Putamen (tissue), 1 donor: ENCODE results near the gene IL36A.

Experiments
- DNase-seq: peaks from one replicate; pipeline ENCODE4 v3.0.0-alpha.2; 2016; ENCODE audit warnings: low spot score

The IL36A gene, protein sequence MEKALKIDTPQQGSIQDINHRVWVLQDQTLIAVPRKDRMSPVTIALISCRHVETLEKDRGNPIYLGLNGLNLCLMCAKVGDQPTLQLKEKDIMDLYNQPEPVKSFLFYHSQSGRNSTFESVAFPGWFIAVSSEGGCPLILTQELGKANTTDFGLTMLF

DNA sequence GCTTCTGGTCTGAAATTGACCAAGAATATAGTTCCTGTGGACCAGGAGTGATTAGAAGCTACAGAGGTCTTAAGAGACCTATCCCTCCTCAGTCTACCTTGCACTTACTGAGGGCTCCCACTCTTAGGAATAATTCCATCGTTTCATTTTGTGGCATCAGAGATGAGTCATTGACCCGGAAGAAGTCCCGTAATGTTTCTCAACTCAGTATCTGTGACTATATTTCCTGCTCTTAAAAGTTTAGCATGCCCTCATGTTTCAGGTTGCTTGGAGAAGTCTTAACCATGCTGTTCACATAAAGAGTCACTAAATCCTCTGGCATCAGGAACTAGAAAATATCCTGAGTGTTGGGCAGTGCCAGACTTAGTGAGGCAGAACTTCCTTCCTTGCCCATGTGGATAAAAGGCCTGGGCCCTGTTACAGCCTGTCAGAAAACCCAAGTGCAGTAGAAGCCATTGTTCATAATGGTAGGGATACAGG is at the start of gene IL36A:
Gene IL36A, plus strand, starts transcription at position 430 of the 480 bp plus-strand sequence. CDS start 413 bp downstream, outside the sequence.
- DNase-seq = no peak

DNA sequence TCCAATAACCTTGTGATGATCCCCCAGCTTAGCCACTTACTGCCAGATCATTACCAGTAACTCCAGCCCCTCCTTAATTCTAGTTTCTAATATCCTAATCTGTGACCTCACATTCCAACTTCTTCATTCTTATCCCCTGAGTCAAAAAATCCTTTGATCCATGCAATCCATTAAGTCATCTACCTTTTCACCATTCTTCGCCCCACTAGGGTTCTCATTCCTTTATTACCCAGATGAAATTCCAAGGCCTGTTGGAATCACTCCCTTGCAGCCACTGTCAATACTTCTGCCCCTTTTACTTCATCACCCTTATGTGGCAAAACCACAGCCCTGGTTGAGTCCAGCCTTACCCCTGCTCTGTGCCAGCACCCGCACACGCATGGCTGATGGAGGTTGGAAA is 47.7 kb upstream of the IL36A start:
- DNase-seq = no peak

DNA sequence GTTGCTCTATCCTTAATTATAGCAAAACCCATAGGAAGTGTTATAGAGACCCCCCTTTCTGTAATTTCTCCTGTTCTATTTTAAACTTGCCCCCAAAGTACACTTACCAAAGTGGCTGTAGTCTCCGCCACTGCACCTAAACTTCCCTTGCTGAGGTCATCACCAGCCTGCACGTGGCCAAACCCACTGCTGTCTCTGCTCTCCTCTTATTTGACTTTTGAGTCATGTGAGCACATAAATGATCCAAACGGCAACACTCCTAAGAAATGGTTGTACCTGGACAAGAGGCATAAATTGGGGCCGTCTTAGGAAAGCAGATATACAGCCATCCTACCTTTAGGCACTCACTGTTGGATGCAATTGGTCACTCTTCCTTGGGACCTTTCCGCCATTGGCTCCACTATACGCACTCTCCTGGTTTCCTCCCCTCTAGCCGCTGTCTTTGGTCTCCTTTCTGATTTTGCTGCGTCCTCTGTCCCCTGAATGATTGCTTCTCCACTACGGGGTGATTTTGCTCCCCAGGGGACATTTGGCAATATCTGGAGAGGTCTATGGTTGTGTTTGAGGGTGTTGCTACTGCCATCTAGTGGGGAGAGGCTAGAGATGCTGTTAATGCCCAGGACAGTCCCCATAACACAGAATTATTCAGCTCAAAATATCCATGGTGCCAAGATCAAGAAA is 46.7 kb upstream of the IL36A start:
- DNase-seq = peak; percentile 31

DNA sequence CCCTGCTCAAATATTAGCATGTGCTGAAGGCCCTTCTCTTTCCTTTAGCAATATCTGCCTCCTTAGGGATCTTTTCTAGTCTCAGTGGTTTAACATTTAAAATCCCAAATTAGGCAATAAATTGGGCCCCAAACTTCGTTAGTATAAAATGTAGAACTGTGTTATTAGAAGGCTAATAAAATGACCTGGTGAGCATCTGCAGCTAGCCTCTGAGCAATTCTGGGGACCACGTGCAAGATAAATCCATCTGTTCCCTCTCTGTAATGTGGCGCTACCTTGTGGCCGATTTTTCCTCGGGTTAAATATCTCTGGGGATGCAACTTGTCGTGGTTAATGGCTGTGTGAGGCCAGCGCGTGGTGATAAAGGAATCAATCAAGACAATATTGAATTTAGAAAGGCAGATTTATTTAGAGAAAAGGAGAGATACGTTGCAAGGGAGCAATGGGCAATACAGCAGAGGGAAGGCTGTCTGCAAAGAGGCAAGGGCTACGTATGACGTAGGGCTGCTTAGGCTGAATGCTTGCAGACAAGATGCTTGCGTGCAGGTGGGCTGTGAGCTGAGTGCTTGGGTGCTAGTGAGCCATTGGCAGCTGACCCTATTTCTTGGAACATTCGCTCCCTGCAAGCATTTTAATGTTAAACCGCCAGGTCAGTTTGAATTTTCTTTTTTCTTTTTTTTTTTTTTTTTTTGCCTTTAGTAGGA is 46.0 kb upstream of the IL36A start:
- no peak for DNase-seq

DNA sequence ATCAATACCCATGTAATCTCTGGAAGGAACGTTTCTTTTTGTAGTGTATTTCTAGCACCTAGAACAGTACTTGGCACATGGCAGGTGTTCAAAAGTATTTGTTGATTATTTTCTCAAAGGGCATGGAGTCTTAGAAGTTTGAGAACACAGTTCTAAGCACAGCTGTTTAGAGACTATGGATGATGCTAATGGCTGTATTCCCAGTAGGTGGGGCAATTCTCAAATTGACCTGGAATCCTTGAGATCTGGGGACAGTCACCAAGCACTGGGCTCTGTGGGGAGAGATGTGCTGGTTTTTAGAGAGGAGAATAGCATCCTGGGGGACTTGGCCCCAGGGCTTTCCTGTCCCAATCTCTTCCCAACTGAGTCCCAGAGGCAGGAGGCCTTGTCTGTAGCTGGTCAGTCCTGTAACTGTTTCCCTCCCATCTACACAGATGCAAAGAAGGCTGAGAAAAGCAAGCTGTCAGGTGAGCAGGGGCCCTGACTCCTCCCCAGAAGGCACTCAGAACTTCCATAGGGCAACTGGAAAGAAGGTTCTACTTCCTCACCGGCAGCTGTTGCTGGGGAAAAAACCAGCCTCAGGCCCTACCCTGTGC is 44.9 kb upstream of the IL36A start:
- DNase-seq = no peak

DNA sequence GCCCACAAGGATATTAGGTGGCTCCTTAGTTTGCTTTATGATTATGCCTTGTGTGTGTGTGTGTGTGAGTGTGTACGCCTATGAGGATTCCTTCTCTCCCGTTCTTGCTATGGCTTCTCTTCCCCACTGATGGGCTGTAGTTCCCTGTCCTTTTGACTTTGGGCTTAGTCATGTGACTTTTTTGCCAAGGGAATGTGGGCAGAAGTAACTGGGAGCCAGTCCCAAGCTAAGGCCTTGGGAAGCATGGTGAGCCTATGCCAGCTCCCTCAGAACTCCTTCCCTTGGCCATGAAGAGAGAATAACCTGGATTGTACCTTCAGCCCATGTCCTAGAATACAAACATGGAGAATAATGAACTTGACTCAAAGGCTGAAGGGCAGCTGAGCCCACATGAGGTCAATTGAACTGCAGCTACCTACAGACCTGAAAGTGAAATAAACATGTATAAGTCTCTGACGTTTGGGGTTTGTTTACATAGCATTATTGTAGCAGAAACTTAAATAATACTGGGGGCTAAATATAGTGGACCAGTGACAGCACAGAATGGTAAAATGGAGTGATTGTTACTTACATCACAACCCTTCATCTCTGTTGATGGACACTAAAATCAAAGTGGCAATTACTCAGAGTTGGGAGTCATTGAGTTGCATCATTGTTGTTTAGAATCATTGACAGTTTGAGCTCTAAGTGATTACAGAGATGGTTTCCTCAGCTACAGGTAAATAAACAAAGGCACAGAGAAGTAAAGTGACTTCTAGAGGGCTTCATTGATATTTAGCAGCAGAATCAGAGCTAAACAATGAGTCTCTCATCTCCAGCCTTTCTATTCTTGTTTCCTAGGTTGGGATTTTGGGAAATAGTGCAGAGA is 42.7 kb upstream of the IL36A start:
- DNase-seq = no peak

DNA sequence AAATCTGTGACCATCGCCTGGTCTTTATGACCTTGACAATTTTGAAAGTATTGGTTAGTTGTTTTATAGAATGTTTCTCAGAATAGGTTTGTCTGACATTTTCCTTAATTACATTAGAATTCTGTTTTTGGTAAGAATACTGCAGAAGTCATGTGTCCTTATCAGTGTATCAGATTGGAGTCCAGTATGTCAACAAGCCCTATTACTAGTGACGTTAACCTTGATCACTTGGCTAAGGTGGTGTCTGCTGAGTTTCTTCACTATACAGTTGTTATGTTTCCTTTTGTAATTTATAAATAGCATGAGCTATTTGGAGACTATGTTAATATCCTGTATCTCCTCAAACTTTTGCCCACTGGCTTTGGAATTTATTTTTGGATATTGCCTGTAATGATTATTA is 38.2 kb upstream of the IL36A start:
- no peak for DNase-seq

DNA sequence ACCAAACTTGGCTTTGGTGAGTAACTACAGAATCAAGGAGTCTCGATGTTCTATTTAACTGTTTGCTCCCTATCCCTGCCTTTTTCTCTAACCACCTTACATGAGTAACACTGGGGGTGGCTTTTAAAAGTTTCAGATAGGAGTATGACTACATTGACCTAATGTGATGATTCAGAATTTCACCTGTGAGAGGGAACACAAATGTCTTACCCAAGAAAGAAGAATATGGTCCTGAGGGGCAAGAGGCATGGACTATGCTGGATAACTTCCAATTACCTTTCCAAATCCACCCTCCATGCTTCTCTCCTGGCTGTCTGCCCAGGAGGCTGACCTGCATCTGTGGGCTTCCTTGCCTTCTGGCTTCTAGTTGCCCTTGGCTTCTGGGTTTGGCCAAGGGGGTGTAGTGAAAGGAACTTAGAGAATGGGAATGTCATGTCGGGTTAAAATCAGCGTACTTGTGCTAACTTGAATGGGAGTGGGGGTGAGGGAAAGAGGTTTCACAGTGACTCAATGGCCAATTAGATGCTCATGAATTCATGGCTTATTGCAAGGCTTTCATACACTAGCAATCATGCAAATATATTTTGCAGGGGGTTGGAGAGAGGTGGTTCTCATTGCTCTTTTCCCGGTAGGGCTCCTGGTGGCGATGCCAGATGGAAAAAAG is 32.7 kb upstream of the IL36A start:
- DNase-seq = no peak

DNA sequence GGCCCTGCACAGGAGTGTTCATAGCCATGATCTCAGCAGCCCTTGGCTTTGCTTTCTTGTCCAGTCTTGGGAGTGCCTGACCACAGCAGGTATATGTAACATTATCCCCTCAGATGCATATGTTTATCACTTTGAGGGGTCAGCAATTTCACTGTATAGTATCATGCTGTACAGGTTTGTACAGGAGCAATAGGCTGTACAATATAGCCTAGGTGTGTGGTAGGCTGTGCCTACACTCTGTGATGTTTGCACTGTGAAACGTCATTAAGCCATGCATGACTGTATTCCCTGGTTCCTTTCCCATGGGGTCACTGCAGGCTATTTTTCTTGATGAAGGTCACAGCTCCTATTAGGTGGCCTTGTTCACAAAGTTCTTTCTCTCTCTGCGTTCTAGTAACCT is 32.1 kb upstream of the IL36A start:
- no peak for DNase-seq

DNA sequence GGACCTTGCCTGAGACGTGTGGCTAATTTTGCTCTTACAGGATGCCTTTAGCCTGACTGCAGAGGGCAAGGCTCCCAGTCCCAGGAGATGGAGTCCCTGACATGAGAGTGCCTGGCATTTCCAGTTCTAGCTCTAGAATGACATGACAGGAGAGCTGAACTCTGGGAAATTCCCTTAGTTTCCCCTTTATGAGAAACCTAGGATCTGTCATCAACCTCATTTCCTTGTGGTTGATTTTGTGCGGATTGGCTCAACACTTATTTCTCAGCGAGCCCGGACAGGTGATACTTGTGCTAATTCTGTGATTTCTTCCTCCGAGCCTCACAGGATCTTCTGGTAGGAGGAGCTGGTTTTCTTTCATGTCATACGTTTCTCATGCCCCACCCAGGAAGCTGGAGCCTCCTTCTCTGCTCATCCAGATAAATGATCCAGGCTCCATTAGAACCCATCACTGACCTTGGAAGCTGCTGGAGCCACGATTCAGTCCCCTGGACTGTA is 27.7 kb upstream of the IL36A start, which contains the start of gene IL36G:
Gene IL36G, plus strand, starts transcription at position 448 of the 498 bp plus-strand sequence. CDS start 633 bp downstream, outside the sequence.
- DNase-seq = no peak

DNA sequence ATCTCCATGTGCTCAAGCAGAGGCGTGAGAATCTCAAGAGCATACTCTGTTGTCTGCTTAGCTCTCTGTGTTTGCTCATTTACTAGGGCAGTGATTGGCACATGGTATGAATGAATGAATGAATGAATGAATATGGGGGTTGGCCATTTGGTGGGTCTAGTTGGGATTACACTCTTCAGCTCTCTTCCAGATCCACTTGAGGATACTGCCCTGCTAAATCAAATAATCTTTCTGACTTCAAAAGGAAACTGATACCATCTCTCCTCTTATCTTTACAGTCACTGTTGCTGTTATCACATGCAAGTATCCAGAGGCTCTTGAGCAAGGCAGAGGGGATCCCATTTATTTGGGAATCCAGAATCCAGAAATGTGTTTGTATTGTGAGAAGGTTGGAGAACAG is 25.5 kb upstream of the IL36A start:
- DNase-seq = no peak

DNA sequence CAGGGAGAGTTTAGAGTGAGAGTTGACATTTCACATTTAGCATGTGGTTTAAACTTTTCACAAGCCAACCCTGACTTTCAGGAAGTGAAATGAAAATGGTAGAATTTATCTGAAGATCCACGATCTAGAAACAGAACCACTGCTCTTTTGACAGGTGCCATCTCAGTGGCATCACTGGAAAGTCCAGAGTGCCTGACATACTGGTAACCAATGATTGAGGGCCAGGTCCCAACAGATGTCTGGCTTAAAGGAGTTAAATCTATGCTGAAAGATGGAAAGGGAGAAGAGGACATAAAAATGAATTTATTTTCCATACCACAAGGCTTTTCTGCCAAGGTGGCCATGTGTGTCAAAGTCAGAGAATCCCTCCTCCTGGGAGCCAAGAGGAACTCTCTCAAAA is 24.7 kb upstream of the IL36A start:
- DNase-seq = no peak

DNA sequence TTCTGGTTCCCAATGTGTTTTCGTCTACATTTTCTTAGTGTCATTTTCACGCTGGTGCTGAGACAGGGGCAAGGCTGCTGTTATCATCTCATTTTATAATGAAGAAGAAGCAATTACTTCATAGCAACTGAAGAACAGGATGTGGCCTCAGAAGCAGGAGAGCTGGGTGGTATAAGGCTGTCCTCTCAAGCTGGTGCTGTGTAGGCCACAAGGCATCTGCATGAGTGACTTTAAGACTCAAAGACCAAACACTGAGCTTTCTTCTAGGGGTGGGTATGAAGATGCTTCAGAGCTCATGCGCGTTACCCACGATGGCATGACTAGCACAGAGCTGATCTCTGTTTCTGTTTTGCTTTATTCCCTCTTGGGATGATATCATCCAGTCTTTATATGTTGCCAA is 20.2 kb upstream of the IL36A start:
- no peak for DNase-seq

DNA sequence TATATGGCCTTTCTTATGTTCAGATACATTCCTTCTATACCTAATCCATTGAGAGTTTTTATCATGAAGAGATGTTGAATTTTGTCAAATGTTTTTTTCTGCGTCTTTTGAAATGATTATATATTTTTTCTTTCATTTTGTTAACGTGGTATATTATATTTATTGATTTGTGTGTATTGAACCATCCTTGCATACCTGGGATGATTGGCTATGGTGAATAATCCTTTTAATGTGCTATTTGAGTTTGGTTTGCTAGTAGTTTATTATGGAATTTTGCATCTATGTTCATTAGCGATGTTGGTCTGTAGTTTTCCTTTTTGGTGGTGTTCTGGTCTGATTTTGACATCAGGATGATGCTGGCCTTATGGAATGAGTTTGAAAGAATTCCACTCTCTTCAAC is 15.6 kb upstream of the IL36A start:
- no peak for DNase-seq

DNA sequence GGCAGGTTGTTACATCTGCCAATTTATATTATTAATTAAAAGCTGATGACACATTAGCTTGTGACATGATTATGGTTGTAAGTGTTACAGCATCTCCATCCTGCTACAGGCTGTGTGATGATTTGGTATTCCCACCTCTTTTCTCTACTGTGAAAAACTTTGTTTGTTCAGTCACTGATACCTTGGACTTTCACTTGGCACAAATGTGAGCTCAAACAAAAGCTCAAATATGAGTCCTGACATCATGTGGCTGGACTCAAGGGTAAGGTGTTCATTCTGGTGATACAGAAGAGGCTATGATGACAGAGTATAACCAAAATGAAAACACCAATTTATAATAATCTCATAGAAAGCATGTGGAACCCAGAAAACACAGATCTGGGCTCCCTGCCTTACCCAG is 11.4 kb upstream of the IL36A start:
- DNase-seq = no peak

DNA sequence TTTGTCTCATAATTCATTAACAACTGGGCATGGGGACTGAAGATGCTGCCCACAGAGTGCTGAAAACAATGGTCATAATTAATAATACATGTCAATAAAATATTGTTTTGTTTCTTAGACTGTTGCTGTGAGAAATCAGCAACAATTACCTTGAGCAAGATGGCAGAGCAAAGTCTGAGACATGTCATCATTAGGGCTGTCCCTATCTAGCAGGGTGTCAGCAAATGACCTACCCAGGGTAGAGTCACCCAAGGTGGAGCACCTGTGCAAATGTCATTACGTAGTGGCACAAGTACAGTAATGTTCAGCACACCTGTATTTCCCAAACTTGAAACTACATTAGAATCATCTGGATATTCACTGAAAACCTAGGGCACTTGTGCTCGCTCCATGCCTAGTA is 10.6 kb upstream of the IL36A start:
- DNase-seq = no peak

DNA sequence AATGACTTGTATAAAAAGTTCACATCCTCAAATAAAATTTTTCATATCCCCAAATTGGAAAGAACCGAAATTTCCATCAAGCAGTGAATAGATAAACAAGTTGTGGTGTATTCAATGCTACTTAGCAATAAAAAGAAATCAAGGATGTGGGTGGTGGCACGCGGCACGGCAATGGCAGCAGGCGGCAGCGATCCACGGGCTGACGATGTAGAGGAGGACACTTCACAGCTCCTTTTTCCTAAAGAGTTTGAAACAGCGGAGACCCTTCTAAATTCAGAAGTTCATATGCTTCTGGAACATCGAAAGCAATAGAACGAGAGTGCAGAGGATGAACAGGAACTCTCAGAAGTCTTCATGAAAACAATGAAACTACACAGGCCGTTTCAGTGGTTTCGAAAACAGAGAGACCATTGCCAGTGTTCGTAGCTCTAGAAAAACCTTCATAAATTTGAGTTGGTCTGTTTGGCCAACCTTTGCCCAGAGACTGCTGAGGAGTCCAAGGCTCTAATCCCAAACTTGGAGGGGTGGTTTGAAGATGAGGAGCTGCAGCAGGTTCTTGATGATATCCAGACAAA is 9.8 kb upstream of the IL36A start:
- no peak for DNase-seq

DNA sequence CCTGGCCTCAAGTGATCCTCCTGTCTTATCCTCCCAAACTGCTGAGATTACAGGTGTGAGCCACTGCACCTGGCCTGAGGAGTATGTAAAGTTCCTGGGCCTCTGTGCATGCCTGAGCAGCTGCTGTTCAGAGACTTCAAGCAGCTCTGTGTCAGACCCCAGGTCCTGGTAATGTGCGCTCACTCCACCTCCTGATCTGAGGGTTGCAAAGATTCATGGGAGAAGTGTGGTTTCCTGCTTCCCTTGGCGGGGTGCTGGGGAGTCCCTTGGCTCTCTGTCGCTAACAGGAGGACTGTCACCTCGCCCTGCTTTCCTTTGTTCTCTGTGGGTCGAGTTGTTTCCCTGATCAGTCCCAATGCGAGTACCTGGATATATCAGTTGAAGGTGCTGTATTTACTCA is 8.6 kb upstream of the IL36A start:
- DNase-seq = no peak

DNA sequence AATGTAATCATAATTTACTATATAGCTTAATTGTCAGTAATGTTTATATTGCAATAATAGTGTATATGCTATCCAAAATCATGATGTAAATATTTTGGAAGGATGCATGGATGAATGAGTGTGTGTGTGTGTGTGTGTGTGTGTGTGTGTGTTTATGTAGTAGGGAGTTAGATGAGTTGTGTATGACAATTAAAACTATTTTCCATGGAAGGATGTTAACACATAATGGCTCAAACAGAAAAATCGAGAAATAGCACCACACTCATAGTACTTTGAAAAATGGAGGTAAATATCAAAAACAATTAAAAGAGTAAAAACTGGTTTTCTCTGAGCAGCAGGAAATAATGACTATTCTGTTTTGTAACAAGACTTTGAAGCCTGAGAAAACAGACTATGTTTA is 8.1 kb upstream of the IL36A start:
- DNase-seq = no peak

DNA sequence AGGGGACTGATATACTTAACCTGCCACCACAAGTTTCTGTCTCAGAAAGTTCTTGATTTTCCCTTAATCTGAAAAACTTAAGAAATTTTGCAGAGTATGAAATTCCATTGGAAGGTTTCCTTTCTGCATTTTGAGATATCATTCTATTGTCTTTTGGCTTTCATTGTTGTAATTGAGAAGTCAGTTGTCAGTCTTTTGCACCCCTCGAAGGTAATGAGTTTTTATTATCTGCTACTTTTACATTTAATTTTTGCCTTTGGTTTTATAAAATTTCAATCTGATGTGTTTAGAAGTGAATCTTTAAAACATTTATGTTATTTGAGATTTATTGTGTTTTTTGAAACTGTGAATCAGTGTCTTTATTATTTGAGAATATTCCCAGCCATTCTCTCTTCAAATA is 4.8 kb upstream of the IL36A start:
- DNase-seq = no peak

DNA sequence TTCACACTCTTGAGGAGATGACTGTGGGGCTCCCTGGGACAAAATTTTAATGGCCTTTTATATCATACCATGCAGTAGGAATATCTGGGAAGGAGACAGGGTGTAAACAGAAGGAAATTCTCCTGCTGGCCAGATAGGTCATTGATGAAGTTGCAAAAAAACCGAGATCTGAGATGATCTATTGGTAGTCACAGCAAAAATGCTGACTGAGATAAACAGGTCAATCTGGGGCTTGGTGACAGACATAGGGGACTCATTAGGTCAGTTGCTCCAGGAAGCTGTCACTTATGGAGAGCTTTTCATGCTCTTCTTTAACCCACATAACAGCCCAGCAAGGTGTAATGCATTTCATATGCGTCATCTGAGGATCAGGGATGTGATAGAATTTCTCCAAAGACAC is 2.6 kb upstream of the IL36A start:
- no peak for DNase-seq
